Retinal pigment epithelial cell (primary cell): Measurements from ENCODE around the gene SETMAR.

Experiments used
- DNase-seq: peaks from one replicate; pipeline ENCODE4 v3.0.0-alpha.2; 2010; ENCODE audit warnings: low read depth
- H3K4me3 ChIP-seq: 2 replicates; pipeline ENCODE4 v1.5.1; 2011; ENCODE audit warnings: mild to moderate bottlenecking, low read length, control low read depth, moderate library complexity
- CTCF ChIP-seq: conservative IDR thresholded peaks from 2 replicates; pipeline ENCODE4 v1.5.1; 2011; ENCODE audit warnings: low read depth, low read length, control low read depth, inconsistent platforms

SETMAR gene

GRCh38 chr3:4359805-4360502 is 56.8 kb downstream of the SETMAR start:
- no peak for TF ChIP-seq CTCF
- no peak overlapping the region for H3K4me3 ChIP-seq
- no peak for DNase-seq

- no peak for DNase-seq
- no peak for TF ChIP-seq CTCF
- H3K4me3 ChIP-seq = no peak overlapping the region
Measured at GRCh38 chr3:4360817-4361216, 57.6 kb downstream of the SETMAR start.

GRCh38 chr3:4362523-4362922 is 59.4 kb downstream of the SETMAR start:
- DNase-seq = no peak
- TF ChIP-seq CTCF = no peak
- no peak overlapping the region for H3K4me3 ChIP-seq
